IMR-90 (cell line): ENCODE data around the gene PATJ. TPM values are rescaled to one million over a fixed set of nuclear protein-coding genes. Genes with fewer than 3 reads are reported as not detected.
A peak's percentile ranks its signal among the peaks of the same experiment; 100 is the strongest.

Experiments
- ATAC-seq: fragments of 200-7000 bp; cut with Tn5 transposase; 2 replicates; pipeline ENCODE4 v1.9.1; 2020; ENCODE audit warnings: low read depth, mild to moderate bottlenecking, moderate library complexity
- BruUV-seq: library from RNA; stranded (reverse); fragments of 400-500 nt; replicated peaks from 2 replicates; lab custom pipeline; 2021; lab: Mats Ljungman, UMichigan
- CTCF ChIA-PET: fragments of 300-600 bp; formaldehyde crosslinking; extraction: SDS; loops from one replicate; lab custom pipeline; 2021; ENCODE audit warnings: antibody characterized with exemption; lab: Yijun Ruan, JAX
- POLR2A ChIA-PET: fragments of 300-600 bp; sonication (Branson Sonifier 250); formaldehyde crosslinking; loops from one replicate; lab custom pipeline; 2022; ENCODE audit warnings: antibody characterized with exemption; ENCODE audit not compliant: unreplicated experiment; lab: Charles Lee
- DNase-seq: peaks from one replicate; pipeline ENCODE4 v3.0.0; 2013
- H2AFZ ChIP-seq: replicated peaks from 2 replicates; pipeline ENCODE3; 2013; ENCODE audit warnings: low read length, mild to moderate bottlenecking; ENCODE audit not compliant: poor library complexity
- H2AK5ac ChIP-seq: 2 replicates; pipeline ENCODE4 v1.6.1; 2013; ENCODE audit warnings: low read depth, low read length, inconsistent platforms
- H2AK9ac ChIP-seq: replicated peaks from 2 replicates; pipeline ENCODE3; 2013; ENCODE audit warnings: mild to moderate bottlenecking, low read depth, low read length, moderate library complexity; ENCODE audit not compliant: poor library complexity
- H2BK120ac ChIP-seq: 2 replicates; pipeline ENCODE4 v1.6.1; 2013; ENCODE audit warnings: low read depth, low read length, inconsistent platforms
- H2BK15ac ChIP-seq: 3 replicates; pipeline ENCODE4 v1.6.1; 2013; ENCODE audit warnings: low read depth, low read length, inconsistent platforms
- H2BK20ac ChIP-seq: 2 replicates; pipeline ENCODE4 v1.6.1; 2013; ENCODE audit warnings: low read depth, mild to moderate bottlenecking, inconsistent platforms, low read length, moderate library complexity
- H2BK5ac ChIP-seq: 2 replicates; pipeline ENCODE4 v1.6.1; 2013; ENCODE audit warnings: mild to moderate bottlenecking, low read depth, low read length, inconsistent platforms; ENCODE audit not compliant: poor library complexity, severe bottlenecking
- H3K14ac ChIP-seq: replicated peaks from 2 replicates; pipeline ENCODE4 v1.6.1; 2013; ENCODE audit warnings: low read depth, low read length, inconsistent platforms
- H3K18ac ChIP-seq: 2 replicates; pipeline ENCODE4 v1.6.1; 2013; ENCODE audit warnings: low read depth, low read length, control low read depth
- H3K23ac ChIP-seq: 2 replicates; pipeline ENCODE4 v1.6.1; 2013; ENCODE audit warnings: low read depth, low read length, inconsistent platforms
- H3K27ac ChIP-seq: 2 replicates; pipeline ENCODE4 v1.5.1; 2013; ENCODE audit warnings: mild to moderate bottlenecking, control low read depth, low read length; ENCODE audit not compliant: insufficient read depth
- H3K27me3 ChIP-seq: 2 replicates; pipeline ENCODE4 v1.6.1; 2013; ENCODE audit warnings: low read length; ENCODE audit not compliant: control insufficient read depth, insufficient read depth
- H3K36me3 ChIP-seq: 2 replicates; pipeline ENCODE4 v1.6.1; 2013; ENCODE audit warnings: low read length, mixed read lengths; ENCODE audit not compliant: control insufficient read depth, insufficient read depth
- H3K4ac ChIP-seq: 2 replicates; pipeline ENCODE4 v1.6.1; 2013; ENCODE audit warnings: low read depth, low read length, inconsistent platforms
- H3K4me1 ChIP-seq: 2 replicates; pipeline ENCODE4 v1.6.1; 2013; ENCODE audit warnings: low read length, mixed read lengths; ENCODE audit not compliant: control insufficient read depth, insufficient read depth
- H3K4me2 ChIP-seq: 2 replicates; pipeline ENCODE4 v1.6.1; 2013; ENCODE audit warnings: low read depth, mild to moderate bottlenecking, control low read depth, low read length, moderate library complexity
- H3K4me3 ChIP-seq: 2 replicates; pipeline ENCODE4 v1.5.1; 2013; ENCODE audit warnings: low read depth, mild to moderate bottlenecking, control low read depth, low read length, moderate library complexity; ENCODE audit not compliant: insufficient read depth
- H3K56ac ChIP-seq: 2 replicates; pipeline ENCODE4 v1.6.1; 2013; ENCODE audit warnings: low read length, inconsistent platforms; ENCODE audit not compliant: insufficient read depth; ENCODE audit errors: extremely low read depth
- H3K79me1 ChIP-seq, 2 experiments: 2 replicates each; pipeline ENCODE4 v1.6.1; 2013; ENCODE audit warnings: low read length in 2 of 2, inconsistent platforms in 1 of 2, low read depth in 1 of 2
- H3K9ac ChIP-seq: 2 replicates; pipeline ENCODE4 v1.6.1; 2013; ENCODE audit warnings: low read depth, low read length, control low read depth
- H3K9me1 ChIP-seq: 2 replicates; pipeline ENCODE4 v1.6.1; 2013; ENCODE audit warnings: low read length, inconsistent platforms; ENCODE audit not compliant: insufficient read depth
- H3K9me3 ChIP-seq: 2 replicates; pipeline ENCODE4 v1.6.1; 2013; ENCODE audit warnings: low read length; ENCODE audit not compliant: control insufficient read depth, insufficient read depth
- H4K20me1 ChIP-seq: 2 replicates; pipeline ENCODE4 v1.6.1; 2013; ENCODE audit warnings: low read length, inconsistent platforms; ENCODE audit not compliant: insufficient read depth
- H4K5ac ChIP-seq: 2 replicates; pipeline ENCODE4 v1.6.1; 2013; ENCODE audit warnings: mild to moderate bottlenecking, low read depth, low read length, control low read depth
- H4K8ac ChIP-seq, 2 experiments: 2 replicates each; pipeline ENCODE4 v1.6.1; 2013; ENCODE audit warnings: low read depth in 2 of 2, low read length in 2 of 2, control low read depth in 1 of 2, inconsistent platforms in 1 of 2
- H4K91ac ChIP-seq: 2 replicates; pipeline ENCODE4 v1.6.1; 2013; ENCODE audit warnings: low read depth, low read length, inconsistent platforms; ENCODE audit not compliant: insufficient read depth
- BHLHE40 ChIP-seq: fragments of 150-350 bp; IDR thresholded peaks from 2 replicates; pipeline ENCODE4 v1.6.1; 2016; ENCODE audit warnings: mild to moderate bottlenecking, low read depth, low read length
- CEBPB ChIP-seq: IDR thresholded peaks from 2 replicates; pipeline ENCODE4 v1.6.1; 2012; ENCODE audit warnings: low read depth, low read length, improper control_type of control experiment
- CHD1 ChIP-seq: IDR thresholded peaks from 2 replicates; pipeline ENCODE4 v1.6.1; 2012; ENCODE audit warnings: low read depth, low read length, improper control_type of control experiment
- CTCF ChIP-seq: conservative IDR thresholded peaks from 2 replicates; pipeline ENCODE4 v1.5.1; 2012; ENCODE audit warnings: mild to moderate bottlenecking, low read depth, low read length, improper control_type of control experiment
- ELK1 ChIP-seq: fragments of 150-350 bp; IDR thresholded peaks from 2 replicates; pipeline ENCODE4 v1.6.1; 2016; ENCODE audit warnings: low read depth, mild to moderate bottlenecking, low read length, moderate library complexity, borderline replicate concordance
- FOS ChIP-seq: fragments of 150-350 bp; IDR thresholded peaks from 2 replicates; pipeline ENCODE4 v1.6.1; 2016; ENCODE audit warnings: low read depth, low read length
- MAFK ChIP-seq: IDR thresholded peaks from 2 replicates; pipeline ENCODE4 v1.6.1; 2012; ENCODE audit warnings: low read depth, low read length, improper control_type of control experiment
- MAZ ChIP-seq: IDR thresholded peaks from 2 replicates; pipeline ENCODE4 v1.6.1; 2012; ENCODE audit warnings: low read depth, mild to moderate bottlenecking, low read length, improper control_type of control experiment, moderate library complexity, borderline replicate concordance
- MXI1 ChIP-seq: IDR thresholded peaks from 2 replicates; pipeline ENCODE4 v1.6.1; 2012; ENCODE audit warnings: low read depth, mild to moderate bottlenecking, low read length, moderate library complexity, borderline replicate concordance
- NFE2L2 ChIP-seq: fragments of 150-350 bp; IDR thresholded peaks from 2 replicates; pipeline ENCODE4 v1.6.1; 2016; ENCODE audit warnings: low read depth, mild to moderate bottlenecking, low read length
- POLR2A ChIP-seq: IDR thresholded peaks from 2 replicates; pipeline ENCODE4 v1.6.1; 2012; ENCODE audit warnings: mild to moderate bottlenecking, low read depth, low read length
- RAD21 ChIP-seq: IDR thresholded peaks from 2 replicates; pipeline ENCODE4 v1.6.1; 2012; ENCODE audit warnings: low read length, improper control_type of control experiment
- RFX5 ChIP-seq: IDR thresholded peaks from 2 replicates; pipeline ENCODE4 v1.8.0; 2012; ENCODE audit warnings: low read depth, mild to moderate bottlenecking, low read length, moderate library complexity
- SMC3 ChIP-seq: fragments of 150-350 bp; IDR thresholded peaks from 2 replicates; pipeline ENCODE4 v1.6.1; 2016; ENCODE audit warnings: low read depth, mild to moderate bottlenecking, antibody characterized with exemption, low read length, moderate library complexity
- USF2 ChIP-seq: fragments of 150-350 bp; IDR thresholded peaks from 2 replicates; pipeline ENCODE4 v1.6.1; 2017; ENCODE audit warnings: mild to moderate bottlenecking, antibody characterized with exemption, low read length, low read depth
- WGBS, 2 experiments: methylation state at CpG; one replicate each; pipeline versions ENCODE4 v1.1.5 to v1.1.7; 2013; ENCODE audit warnings: missing lambda C conversion rate in 2 of 2; ENCODE audit not compliant: insufficient read length in 1 of 2; ENCODE audit errors: extremely low coverage in 2 of 2; 5-methylcytosine and 5-hydroxymethylcytosine counted together
- dilution Hi-C: fragments of 300-500 bp; cut with HindIII; formaldehyde crosslinking; loops from one replicate; pipeline ENCODE4 v1.14.3; 2018; ENCODE audit warnings: low sequenced_read_pairs; ENCODE audit not compliant: unreplicated experiment
- in situ Hi-C: fragments of 300-500 bp; cut with MboI; formaldehyde crosslinking; loops from 3 replicates; pipeline ENCODE4 v1.14.3; 2019; ENCODE audit warnings: low sequenced_read_pairs, inconsistent platforms, mixed read lengths
- intact Hi-C: fragments of 100-400 bp; cut with micrococcal nuclease; formaldehyde crosslinking; loops from 2 replicates; pipeline ENCODE4 v1.10.0; 2022
- polyA plus RNA-seq, 3 experiments: library from polyadenylated mRNA; depleted of rRNA; stranded (reverse); fragments of >200 nt; gene quantifications; 2 replicates each; pipeline ENCODE4 v1.2.3, GENCODE V29; 2012; ENCODE audit warnings: low replicate concordance in 1 of 3
- total RNA-seq: library from RNA; depleted of rRNA; stranded (reverse); fragments of >200 nt; gene quantifications from 2 replicates; pipeline ENCODE4 v1.2.3, GENCODE V29; 2012

Gene PATJ
- total and polyA plus RNA-seq, 2 of the 4 experiments (the other 2 are of a cell fraction): 2.0 to 3.4 TPM

DNA sequence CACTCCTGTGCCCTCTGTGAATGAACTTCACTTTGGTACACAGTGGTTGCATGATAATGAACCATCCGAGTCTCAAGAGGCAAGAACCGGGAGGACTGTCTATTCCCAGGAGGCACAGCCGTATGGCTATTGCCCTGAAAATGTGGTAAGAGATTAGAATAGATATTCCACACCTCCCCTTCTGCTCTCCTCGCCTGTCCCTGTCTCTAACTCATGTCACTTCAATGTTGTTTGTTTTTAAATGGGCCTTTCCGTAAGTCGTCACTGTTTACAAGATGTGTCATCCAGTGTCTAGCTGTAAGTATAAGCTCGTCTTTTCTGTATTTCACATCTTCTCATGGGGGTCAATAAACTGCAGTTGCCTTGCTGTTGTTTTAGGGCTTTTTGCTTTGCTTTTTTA is 122.2 kb downstream of the PATJ start:
- H3K79me1 ChIP-seq: no peaks in the 10 kb centered on the region
- H2AFZ ChIP-seq: no peak overlapping the region
- no peak overlapping the region for H3K4ac ChIP-seq
- no peak for TF ChIP-seq BHLHE40
- TF ChIP-seq SMC3: no peak
- TF ChIP-seq MAZ: no peak
- no peak for TF ChIP-seq MAFK
- TF ChIP-seq RAD21: no peak
- no peak for TF ChIP-seq CHD1
- no peak for TF ChIP-seq POLR2A
- TF ChIP-seq ELK1: no peak
- no peak for TF ChIP-seq RFX5
- no peak for TF ChIP-seq USF2
- no peak for TF ChIP-seq MXI1
- TF ChIP-seq FOS: no peak
- no peak for TF ChIP-seq CEBPB
- no peak for TF ChIP-seq CTCF
- no peak for TF ChIP-seq NFE2L2
- H2AK9ac ChIP-seq: no peak overlapping the region
- no peaks in the 10 kb centered on the region for H3K4me1 ChIP-seq
- dilution Hi-C loops (no loop called here), in situ Hi-C loops (loop anchor here (25.0 kb wide), 2 partner anchors 827 to 1002 kb away; no protein-coding TSS in a partner anchor), intact Hi-C loops (no loop called here)
- H3K4me3 ChIP-seq: no peak overlapping the region
- no peak overlapping the region for H2BK120ac ChIP-seq
- no peak overlapping the region for H4K8ac ChIP-seq
- no peak overlapping the region for H3K56ac ChIP-seq
- H3K27ac ChIP-seq: no peak overlapping the region
- H3K9me1 ChIP-seq: no peaks in the 10 kb centered on the region
- WGBS, 2 experiments: no CpG with 5 or more reads among the region's 7 CpGs
- CTCF ChIA-PET: interaction anchor here (0.6 kb wide), 1 partner anchor 1098 kb away, joined by 3 read pairs; no protein-coding TSS in a partner anchor
- BruUV-seq: no TSS peak
- H2BK15ac ChIP-seq: no peak overlapping the region
- H3K14ac ChIP-seq: no peak overlapping the region
- H4K91ac ChIP-seq: no peak overlapping the region
- H3K23ac ChIP-seq: no peak overlapping the region
- no peak overlapping the region for H2BK5ac ChIP-seq
- H3K36me3 ChIP-seq: no peaks in the 10 kb centered on the region
- no peaks in the 10 kb centered on the region for H3K9me3 ChIP-seq
- peak; percentile 18 for DNase-seq
- H2AK5ac ChIP-seq: no peak overlapping the region
- H2BK20ac ChIP-seq: no peak overlapping the region
- no peak overlapping the region for H3K4me2 ChIP-seq
- H4K5ac ChIP-seq: no peak overlapping the region
- POLR2A ChIA-PET: interaction anchor here (0.6 kb wide), 1 partner anchor 235 kb away, joined by 5 read pairs; no protein-coding TSS in a partner anchor
- no peaks in the 10 kb centered on the region for H4K20me1 ChIP-seq
- peak; percentile 46 for ATAC-seq
- no peak overlapping the region for H3K18ac ChIP-seq
- H3K9ac ChIP-seq: no peak overlapping the region
- H3K27me3 ChIP-seq: no peaks in the 10 kb centered on the region
